IPS-11a (cell line): ENCODE data around the gene NRAP.

Experiments
- H3K4me3 ChIP-seq: one replicate; pipeline ENCODE4 v1.5.1; 2013; ENCODE audit warnings: low read depth, low read length, control low read depth

The NRAP gene, protein sequence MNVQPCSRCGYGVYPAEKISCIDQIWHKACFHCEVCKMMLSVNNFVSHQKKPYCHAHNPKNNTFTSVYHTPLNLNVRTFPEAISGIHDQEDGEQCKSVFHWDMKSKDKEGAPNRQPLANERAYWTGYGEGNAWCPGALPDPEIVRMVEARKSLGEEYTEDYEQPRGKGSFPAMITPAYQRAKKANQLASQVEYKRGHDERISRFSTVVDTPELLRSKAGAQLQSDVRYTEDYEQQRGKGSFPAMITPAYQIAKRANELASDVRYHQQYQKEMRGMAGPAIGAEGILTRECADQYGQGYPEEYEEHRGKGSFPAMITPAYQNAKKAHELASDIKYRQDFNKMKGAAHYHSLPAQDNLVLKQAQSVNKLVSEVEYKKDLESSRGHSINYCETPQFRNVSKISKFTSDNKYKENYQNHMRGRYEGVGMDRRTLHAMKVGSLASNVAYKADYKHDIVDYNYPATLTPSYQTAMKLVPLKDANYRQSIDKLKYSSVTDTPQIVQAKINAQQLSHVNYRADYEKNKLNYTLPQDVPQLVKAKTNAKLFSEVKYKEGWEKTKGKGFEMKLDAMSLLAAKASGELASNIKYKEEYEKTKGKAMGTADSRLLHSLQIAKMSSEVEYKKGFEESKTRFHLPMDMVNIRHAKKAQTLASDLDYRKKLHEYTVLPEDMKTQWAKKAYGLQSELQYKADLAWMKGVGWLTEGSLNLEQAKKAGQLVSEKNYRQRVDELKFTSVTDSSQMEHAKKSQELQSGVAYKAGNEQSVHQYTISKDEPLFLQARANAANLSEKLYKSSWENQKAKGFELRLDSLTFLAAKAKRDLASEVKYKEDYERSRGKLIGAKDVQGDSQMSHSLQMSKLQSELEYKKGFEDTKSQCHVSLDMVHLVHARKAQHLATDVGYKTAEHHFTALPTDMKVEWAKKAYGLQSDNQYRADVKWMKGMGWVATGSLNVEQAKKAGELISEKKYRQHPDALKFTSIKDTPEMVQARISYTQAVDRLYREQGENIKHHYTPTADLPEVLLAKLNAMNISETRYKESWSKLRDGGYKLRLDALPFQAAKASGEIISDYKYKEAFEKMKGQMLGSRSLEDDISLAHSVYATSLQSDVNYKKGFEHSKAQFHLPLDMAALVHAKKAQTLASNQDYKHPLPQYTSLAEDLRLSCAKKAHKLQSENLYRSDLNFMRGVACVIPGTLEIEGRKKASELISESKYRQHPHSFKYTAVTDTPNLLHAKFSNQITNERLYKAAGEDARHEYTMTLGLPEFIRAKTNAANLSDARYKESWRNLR (N-terminal part only)

DNA sequence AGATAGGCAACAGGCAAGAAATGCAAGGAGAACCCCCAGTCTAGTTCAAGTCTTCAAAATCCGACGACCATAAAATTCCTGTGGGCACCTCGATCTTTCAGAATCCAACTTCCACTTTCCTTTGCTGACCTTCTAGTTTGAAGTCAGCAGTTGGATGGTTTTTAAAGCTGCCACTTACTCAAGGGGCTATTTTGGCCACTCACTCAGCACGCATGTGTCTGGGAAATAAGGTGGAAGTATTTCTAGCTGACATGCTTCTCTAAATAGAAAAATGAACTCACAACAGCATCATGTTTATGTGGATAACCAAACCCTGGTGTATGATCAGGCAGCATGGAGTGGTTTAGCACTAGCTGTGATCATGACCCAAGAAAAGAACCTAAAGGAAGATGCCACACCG is at the start of gene NRAP:
Gene NRAP, minus strand, starts transcription at position 134 of the 400 bp plus-strand sequence. CDS start 159 bp downstream, outside the sequence.
- no peak within 1 kb of the TSS for H3K4me3 ChIP-seq

DNA sequence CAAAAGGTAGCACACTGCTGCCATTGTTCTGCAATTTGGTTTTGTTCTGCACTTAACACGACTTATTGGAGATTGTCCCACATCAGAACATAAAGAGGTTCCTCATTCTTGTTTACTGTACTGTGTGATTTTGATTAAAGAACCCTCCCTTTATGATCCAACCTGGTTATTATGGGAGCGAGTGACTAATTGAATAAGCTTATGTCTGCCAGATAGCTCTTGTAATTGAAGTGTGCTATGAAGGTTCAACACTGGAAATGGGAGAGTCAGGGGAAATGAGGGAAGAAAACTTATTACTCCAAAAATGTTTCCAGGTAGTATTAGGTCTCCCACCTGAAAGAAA is 49.8 kb upstream of the NRAP start:
- no peak overlapping the region for H3K4me3 ChIP-seq

DNA sequence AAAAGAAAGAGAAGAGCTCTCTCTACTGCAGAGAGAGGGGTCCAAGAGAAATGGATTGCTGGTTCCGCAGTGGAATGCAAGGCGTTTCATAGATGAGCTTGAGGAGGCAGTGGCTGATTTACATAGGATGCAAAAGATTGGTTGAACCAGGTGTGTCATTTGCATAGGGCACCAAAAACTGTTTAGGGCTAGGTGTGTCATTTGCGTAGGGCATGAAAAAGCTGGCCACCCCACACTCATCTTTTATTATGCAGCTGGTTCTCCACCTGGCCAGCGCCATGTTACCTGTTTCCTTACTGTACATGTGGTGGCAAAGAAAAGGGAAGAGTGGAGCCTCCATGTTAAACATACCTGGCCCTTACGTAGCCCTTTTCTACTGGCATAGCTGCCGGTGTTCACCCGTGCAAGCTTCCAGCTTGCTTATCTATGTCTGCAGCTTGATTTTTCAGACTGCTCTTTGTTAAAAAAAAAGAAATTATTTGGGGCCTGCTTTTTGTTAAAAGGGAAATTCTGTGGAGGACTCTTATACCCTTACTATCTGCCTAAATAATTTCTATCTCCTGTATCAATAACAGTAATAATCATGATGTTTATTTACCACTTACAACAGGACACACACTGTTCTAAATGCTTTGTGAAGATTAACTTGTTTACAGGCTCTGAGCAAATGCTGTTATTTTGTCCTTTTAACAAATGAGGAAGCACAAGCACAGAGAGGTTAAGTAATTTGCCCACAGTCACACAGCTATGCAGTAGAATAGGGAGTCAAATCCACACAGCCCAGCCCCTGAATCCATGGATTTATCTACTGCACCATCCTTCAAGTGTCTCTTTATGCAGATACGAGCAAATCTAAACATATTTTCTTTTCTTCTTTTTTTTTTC is 49.2 kb upstream of the NRAP start:
- no peak overlapping the region for H3K4me3 ChIP-seq

DNA sequence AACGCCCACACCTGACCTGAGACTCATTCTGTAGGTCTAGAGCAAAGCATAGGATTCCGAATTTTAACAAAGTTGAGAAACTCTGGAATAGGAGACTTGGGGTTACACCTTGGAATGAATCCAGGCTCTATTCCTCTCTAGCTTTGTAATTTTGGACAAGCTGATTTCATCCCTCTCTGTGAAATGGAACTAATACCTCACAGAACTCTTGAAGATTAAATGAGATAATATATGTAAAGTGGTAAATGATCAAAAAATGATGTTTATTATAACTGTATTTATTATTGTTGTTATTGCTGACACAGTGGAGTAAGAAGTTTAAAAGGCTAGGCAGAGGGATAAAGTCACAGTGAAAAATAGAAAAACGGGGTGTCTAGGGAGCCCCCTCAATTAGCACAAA is 48.2 kb upstream of the NRAP start:
- no peak overlapping the region for H3K4me3 ChIP-seq

DNA sequence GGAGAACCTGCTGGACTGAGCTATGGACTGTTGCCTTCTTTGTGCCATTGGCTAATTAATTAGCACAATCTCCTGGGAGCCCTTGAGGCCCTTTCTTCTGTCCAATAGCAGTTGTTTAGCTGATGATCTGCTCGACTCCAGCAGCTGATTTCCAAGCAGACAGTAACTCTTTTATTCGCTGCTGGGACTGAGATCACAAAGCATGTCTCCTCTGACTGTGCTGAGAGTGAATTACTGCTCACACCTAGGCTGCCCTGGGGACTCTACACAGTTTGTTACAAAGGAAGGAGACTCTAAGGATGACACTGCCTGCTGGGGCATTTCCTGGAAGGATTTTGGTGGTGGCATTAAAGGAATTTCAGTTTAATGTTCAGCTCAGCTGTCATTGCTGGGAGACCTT is 47.3 kb upstream of the NRAP start:
- no peak overlapping the region for H3K4me3 ChIP-seq

DNA sequence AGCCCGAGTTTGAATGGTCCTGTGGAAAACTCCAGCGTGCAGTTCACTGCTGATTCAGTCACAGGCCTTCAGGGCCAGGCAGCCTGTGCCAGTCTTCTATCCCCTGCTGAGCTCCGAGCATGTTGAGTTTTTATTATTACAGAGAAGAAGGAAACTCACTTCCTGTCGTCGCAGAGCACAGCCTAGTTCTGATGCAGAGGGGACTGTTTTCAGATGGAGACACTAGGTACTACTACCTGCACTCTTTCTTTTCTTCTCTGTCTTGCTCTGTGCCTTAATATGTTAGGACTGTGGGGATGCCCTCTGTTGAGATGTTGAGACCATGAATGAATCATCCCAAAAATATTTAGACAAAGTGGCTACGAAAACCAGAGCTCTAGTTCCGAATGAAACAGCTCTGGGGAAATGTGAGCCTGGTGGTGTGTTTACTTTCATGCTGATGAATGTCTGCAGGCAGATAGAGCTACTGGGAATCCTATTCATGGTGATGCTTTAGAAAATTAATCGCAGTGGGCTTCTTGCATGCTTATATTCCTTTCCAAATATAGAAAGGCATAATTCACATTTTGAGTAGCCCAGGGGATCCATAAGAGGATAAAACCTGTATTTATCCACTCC is 45.5 kb upstream of the NRAP start:
- H3K4me3 ChIP-seq: no peak overlapping the region

DNA sequence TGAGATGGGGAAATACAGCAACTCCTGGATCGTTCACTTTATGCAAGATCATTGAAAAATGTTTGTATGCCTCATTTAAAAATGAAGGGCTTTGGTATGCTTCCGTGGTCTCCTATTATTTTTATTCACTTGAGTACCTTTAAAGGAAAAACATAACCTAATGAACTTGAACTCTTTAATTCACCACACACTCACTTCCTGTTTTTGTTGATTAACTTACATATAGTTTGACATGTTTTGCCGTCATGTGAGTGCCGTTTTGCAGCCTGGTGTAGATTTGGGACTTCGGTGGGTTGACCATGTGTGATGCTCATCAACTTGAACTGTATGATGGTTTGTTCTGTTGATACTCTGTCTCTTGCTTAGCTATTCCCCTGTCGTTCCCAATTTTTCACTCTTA is 44.8 kb upstream of the NRAP start:
- H3K4me3 ChIP-seq: no peak overlapping the region

DNA sequence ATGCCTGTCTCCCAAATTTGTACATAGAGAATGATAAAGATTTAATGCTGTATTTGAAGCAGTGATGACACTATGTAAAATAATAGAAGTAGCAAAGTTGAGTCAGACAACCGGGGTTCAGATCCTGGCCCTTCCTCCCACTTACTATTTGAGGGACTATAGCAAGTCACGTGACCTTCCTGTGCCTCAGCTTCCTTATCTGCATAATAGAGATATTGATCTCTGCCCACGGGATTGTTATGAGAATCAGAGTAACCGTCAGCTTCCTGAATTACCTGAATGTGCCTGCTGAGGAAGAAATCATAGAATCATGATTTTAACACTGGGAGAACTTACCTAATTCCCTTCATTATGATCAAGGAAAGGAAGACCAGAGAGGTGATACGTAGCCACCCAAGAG is 42.8 kb upstream of the NRAP start:
- no peak overlapping the region for H3K4me3 ChIP-seq

DNA sequence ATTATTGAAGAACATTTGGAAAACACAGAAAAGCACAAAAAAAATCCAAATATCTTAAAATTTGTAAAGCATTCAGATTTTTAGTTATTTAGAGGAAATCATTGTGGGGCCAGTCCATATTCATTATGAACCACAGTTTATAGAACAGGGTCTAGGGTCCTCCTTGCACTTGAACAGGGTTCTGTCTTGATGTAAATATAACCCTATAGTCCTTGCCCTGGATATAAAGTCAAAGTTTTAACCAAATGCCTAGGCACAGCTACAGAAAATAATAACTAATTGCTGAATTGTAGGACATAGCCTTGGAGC is 41.5 kb upstream of the NRAP start:
- no peak overlapping the region for H3K4me3 ChIP-seq

DNA sequence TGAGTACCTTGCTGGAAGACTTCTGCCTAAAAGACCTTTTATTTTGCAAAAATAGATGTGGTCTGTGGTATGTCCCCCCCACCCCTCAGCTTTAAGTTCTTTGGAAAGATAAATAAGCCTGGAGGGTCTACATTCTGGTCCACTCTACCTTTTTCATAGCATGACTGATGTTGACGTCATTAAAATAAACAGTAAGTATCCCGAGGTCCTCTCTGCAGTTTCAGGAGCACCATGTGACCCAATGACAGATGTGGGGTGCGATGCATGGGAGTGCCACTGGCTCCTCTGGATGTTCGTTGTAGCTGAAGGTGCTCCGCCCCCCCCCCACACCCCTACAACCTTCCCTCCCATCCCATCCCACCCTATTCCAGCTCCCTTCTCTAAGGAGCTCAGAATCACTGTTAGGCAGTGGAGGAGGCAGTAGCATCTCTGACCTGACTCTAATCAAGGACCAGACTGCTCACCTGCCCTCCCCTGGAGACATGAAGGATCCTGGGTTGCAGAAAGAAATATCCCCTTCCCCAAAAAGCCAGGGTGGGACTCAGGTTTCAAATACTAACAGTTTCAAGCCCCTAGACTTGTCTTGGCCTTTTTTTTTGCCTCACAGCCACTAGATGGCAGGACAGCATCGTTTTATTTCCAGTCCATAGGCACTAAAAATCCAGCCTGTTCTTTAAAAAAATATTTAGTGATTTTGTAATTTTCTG is 40.9 kb upstream of the NRAP start:
- no peak overlapping the region for H3K4me3 ChIP-seq

DNA sequence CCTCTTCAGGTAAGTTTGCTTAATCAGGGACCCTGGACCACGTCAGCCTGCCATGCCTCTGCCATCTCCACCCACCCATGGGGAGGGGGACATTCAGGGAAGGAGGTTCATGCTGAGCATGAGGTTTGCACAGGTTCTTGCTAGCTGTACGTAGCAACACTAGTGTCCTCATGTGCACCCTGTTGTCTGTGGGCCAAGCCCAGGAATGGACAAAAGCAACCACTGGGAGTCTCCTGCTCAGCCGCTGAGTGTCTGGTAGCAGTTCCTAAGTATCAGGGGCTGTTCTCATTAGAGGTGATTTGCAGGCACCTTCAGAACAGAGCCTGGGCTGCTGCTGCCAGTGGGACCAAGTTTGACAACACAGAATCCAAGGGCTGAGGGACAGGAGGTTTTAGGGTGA is 33.8 kb upstream of the NRAP start:
- H3K4me3 ChIP-seq: no peak overlapping the region

DNA sequence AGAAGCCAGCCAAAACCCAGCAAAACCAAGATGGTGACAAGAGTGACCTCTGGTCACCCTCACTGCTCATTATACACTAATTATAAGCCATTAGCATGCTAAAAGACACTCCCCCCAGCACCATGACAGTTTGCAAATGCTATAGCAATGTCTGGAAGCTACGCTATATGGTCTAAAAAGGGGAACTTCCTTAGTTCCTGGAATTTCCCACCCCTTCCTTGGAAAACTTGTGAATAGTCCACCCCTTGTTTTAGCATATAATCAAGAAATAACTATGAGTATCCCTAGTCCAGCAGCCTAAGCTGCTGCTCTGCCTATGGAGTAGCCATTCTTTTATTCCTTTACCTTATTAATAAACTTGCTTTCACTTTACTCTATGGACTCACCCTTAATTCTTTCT is 31.9 kb upstream of the NRAP start:
- H3K4me3 ChIP-seq: no peak overlapping the region

DNA sequence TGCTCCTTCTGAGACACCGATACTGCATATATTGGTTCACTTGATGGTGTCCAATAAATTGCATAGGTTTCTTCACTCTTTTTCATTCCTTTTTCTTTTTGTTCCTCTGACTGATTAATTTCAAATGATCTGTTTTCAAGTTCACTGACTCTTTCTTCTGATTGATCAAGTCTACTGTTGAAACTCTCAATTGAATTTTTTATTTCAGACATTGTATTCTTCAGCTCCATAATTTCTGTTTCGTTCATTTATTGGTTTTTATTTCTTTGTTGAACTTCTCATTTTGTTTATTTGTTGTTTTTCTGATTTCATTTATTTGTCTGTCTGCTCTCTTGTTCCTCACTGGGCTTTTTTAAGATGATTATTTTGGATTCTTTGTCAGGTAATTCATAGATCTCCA is 29.5 kb upstream of the NRAP start:
- H3K4me3 ChIP-seq: no peak overlapping the region

DNA sequence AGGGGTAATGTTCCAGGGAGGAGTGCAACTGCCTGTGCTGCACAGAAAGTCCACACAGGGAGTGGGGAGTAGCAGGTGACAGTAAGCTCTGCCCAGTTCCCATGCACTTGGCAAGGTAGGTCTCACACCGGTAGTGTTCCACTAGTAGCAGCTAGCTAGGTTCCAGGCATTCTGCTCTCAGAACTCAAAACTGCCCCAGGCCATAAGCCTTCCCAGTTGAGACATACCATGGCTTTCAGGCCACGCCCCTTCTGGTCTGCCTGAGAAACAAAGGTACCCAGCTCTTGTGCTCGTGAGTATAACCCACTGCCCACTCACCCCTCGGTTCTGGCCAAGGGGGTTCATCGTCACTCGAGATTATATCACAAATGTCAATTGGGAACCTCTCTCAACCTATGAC is 28.4 kb upstream of the NRAP start:
- H3K4me3 ChIP-seq: no peak overlapping the region

DNA sequence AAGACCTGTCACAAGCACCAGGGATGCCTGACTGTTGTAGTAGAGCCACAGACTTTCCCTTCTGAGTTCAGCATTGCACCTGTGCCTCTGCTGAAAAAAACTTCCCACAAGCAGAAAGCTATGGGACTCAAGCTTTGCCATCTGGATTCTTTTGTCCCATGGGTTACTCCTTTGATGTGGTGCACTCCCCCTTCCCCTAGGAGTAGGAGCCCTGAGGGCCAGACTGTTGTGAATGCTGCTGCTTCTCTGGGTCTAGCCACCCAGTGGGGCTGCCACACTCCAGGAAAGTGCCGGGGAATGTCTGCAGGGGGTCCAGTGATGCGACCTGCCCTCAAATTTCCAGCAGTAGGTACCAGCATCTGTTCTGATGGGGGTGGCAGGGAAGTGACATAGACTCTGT is 27.5 kb upstream of the NRAP start:
- H3K4me3 ChIP-seq: no peak overlapping the region

DNA sequence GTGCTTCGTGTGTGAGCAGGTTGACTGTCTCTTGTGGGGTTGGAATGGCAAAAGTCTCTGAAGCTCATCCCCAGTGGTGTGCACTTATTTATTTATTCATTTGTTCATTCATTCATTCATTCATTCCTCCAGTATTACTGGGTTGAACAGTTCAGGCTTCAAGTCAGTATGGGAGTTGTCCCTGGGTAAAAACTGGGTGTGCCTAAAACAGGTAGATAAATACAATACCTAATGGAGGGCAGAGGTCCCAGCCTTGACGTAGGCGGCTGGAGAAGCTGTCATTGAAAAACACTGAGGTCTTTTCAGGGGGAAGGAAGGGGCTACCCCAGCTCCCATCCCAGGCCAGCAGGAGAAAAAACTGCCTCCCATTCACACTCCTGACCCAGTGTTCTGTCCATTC is 26.9 kb upstream of the NRAP start:
- no peak overlapping the region for H3K4me3 ChIP-seq

DNA sequence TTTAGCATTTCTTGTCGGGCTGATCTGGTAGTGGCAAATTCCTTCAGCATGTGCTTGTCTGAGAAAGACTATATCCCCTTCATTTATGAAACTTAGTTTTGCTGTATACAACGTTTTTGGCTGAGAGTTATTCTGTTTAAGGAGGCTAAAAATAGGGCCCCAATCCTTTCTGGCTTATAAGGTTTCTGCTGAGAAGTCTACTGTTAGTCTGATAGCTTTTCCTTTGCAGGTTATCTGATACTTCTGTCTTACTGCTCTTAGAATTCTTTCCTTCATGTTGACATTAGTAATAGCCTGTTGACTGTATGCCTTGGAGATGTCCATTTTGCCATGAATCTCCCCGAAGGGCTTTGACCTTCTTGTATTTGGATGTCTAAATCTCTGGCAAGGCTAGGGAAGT is 25.7 kb upstream of the NRAP start:
- H3K4me3 ChIP-seq: no peak overlapping the region

DNA sequence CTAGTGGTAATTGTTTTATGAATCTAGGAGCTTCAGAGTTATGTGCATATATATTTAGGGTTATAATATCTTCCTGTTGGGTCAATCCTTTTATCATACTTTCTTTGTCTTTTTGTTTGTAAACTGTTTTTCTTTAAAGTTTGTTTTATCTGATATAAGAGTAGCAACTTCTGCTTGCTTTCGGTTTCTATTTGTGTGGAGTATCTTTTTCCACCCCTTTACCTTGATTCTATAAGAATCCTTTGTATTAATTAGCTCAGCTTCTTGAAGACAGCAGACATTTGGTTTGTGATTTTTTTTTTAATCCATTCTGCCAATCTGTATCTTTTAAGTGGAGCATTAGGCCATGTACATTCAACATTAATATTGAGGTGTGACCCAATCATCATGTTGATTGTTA is 25.2 kb upstream of the NRAP start:
- no peak overlapping the region for H3K4me3 ChIP-seq

DNA sequence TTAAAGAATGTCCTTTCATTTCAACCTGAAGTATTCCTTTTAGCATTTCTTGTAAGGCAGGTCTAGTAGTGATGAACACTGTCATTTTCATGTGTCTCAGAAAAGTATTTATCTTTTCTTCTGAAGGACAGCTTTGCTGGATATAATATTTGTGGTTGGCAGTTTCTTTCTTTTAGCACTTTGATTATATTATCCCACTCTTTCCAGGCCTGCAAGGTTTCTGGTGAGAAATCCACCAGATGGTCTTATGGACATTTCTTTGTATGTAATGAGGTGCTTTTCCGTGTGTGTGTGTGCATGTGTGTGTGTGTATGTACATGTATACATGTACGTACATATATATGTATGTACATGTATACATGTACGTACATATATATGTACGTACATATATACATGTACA is 23.2 kb upstream of the NRAP start:
- no peak overlapping the region for H3K4me3 ChIP-seq

DNA sequence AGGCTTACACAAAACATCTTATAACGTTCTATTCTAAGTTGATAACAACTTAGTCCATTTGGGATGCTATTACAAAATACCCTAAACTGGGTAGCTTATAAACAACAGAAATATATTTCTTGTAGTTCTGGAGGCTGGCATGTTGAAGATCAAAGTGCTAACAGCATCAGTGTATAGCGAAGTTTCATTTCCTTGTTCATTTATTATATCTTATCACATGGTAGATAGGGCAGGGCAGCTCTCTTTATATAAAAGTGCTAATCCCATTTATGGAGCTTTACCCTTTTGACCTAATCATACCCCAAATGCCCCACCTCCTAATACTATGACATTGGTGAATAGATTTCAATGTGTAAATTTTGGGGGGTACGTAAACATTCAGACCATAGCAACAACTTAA is 22.2 kb upstream of the NRAP start:
- H3K4me3 ChIP-seq: no peak overlapping the region
